GM12878 (cell line): ENCODE results near the gene MDM4. TPM values are rescaled to one million over a fixed set of nuclear protein-coding genes. Genes with fewer than 3 reads are reported as not detected.

ENCODE experiments used
- ATAC-seq: fragments of 200-7000 bp; cut with Tn5 transposase; 3 replicates; pipeline ENCODE4 v1.9.1; 2020; ENCODE audit warnings: mild to moderate bottlenecking, moderate library complexity
- BruUV-seq: library from RNA; stranded (reverse); fragments of 400-500 nt; replicated peaks from 2 replicates; lab custom pipeline; 2021; lab: Mats Ljungman, UMichigan
- CTCF ChIA-PET: fragments of 300-600 bp; sonication (Branson Sonifier 250); formaldehyde crosslinking; extraction: SDS; loops from one replicate; lab custom pipeline; 2021; ENCODE audit warnings: inconsistent platforms; lab: Yijun Ruan, JAX
- POLR2A ChIA-PET: fragments of 350-600 bp; formaldehyde crosslinking; extraction: SDS; loops from one replicate; lab custom pipeline; 2021; ENCODE audit warnings: inconsistent platforms; lab: Charles Lee
- RAD21 ChIA-PET: fragments of 300-600 bp; sonication (Branson Sonifier 250); formaldehyde crosslinking; loops from one replicate; lab custom pipeline; 2023; ENCODE audit warnings: antibody characterized with exemption; ENCODE audit not compliant: unreplicated experiment; lab: Charles Lee
- SMC1A ChIA-PET: fragments of 300-600 bp; sonication (Branson Sonifier 250); formaldehyde crosslinking; loops from one replicate; lab custom pipeline; 2023; ENCODE audit not compliant: unreplicated experiment, uncharacterized antibody; lab: Charles Lee
- DNase-seq: peaks from one replicate; pipeline ENCODE4 v3.0.0-alpha.2; 2011; ENCODE audit warnings: low read depth, low spot score
- FAIRE-seq: peaks from 3 replicates; lab custom pipeline; 2011; peaks lifted over from hg19 to GRCh38; lab: Jason Lieb, UNC
- H2AFZ ChIP-seq: 2 replicates; pipeline ENCODE4 v1.6.0; 2011; ENCODE audit warnings: low read depth, low read length, control low read depth; ENCODE audit not compliant: control insufficient read depth
- H3K27ac ChIP-seq: 2 replicates; pipeline ENCODE4 v1.5.1; 2011; ENCODE audit warnings: control low read depth; ENCODE audit not compliant: control insufficient read depth, insufficient read depth
- H3K27me3 ChIP-seq, 2 experiments: replicated peaks in 1 of 2; 2 replicates each; pipeline versions ENCODE4 v1.6.0 to v1.6.1; 2011; ENCODE audit warnings: low read length in 1 of 2; ENCODE audit not compliant: control insufficient read depth in 2 of 2, insufficient read depth in 2 of 2
- H3K36me3 ChIP-seq, 2 experiments: 2 replicates each; pipeline ENCODE4 v1.5.1; 2011; ENCODE audit warnings: low read length in 1 of 2; ENCODE audit not compliant: control insufficient read depth in 2 of 2, insufficient read depth in 2 of 2
- H3K4me1 ChIP-seq: 2 replicates; pipeline ENCODE4 v1.6.1; 2011; ENCODE audit warnings: mild to moderate bottlenecking, low read length, moderate library complexity, mixed read lengths; ENCODE audit not compliant: control insufficient read depth, insufficient read depth
- H3K4me2 ChIP-seq: 2 replicates; pipeline ENCODE4 v1.6.0; 2011; ENCODE audit warnings: control low read depth; ENCODE audit not compliant: control insufficient read depth, insufficient read depth
- H3K4me3 ChIP-seq: fragments of 200-600 bp; sonication (generic); 2 replicates; pipeline ENCODE4 v1.5.1; 2016
- H3K79me2 ChIP-seq: 2 replicates; pipeline ENCODE4 v1.6.0; 2011; ENCODE audit warnings: low read length; ENCODE audit not compliant: control insufficient read depth, insufficient read depth
- H3K9ac ChIP-seq: 2 replicates; pipeline ENCODE4 v1.8.0; 2011; ENCODE audit warnings: low read length, control low read depth, mixed read lengths; ENCODE audit not compliant: control insufficient read depth, insufficient read depth
- H3K9me3 ChIP-seq: replicated peaks from 3 replicates; pipeline ENCODE4 v1.5.1; 2011; ENCODE audit warnings: mild to moderate bottlenecking, low read length; ENCODE audit not compliant: control insufficient read depth, insufficient read depth
- H4K20me1 ChIP-seq: 2 replicates; pipeline ENCODE4 v1.6.0; 2011; ENCODE audit not compliant: control insufficient read depth, insufficient read depth
- ATF7 ChIP-seq: fragments of 450-650 bp; IDR thresholded peaks from 2 replicates; pipeline ENCODE4 v1.6.1; 2016; ENCODE audit warnings: low read depth, mild to moderate bottlenecking
- CHD1 ChIP-seq: IDR thresholded peaks from 2 replicates; pipeline ENCODE4 v1.6.1; 2012; ENCODE audit warnings: low read depth, low read length, improper control_type of control experiment
- KAT2A ChIP-seq: conservative IDR thresholded peaks from 2 replicates; pipeline ENCODE4 v1.6.1; 2011; ENCODE audit warnings: low read depth, low read length; ENCODE audit not compliant: control insufficient read depth
- LARP7 ChIP-seq: fragments of 450-650 bp; IDR thresholded peaks from 2 replicates; pipeline ENCODE4 v1.6.1; 2017; ENCODE audit warnings: mild to moderate bottlenecking
- MTA3 ChIP-seq: IDR thresholded peaks from 2 replicates; pipeline ENCODE4 v1.6.1; 2012; ENCODE audit warnings: low read length, inconsistent platforms, borderline replicate concordance
- NBN ChIP-seq: fragments of 450-650 bp; IDR thresholded peaks from 2 replicates; pipeline ENCODE4 v1.6.1; 2016
- NFYB ChIP-seq: IDR thresholded peaks from 2 replicates; pipeline ENCODE4 v1.6.1; 2011; ENCODE audit warnings: low read depth, mild to moderate bottlenecking, low read length, improper control_type of control experiment, moderate library complexity; ENCODE audit not compliant: insufficient read depth
- NKRF ChIP-seq: fragments of 450-650 bp; conservative IDR thresholded peaks from 2 replicates; pipeline ENCODE4 v1.6.1; 2017; ENCODE audit warnings: mild to moderate bottlenecking, moderate library complexity
- NR2F1 ChIP-seq: fragments of 450-650 bp; conservative IDR thresholded peaks from 2 replicates; pipeline ENCODE4 v1.6.1; 2017; ENCODE audit warnings: mild to moderate bottlenecking
- PAX5 ChIP-seq: IDR thresholded peaks from 2 replicates; pipeline ENCODE4 v1.6.1; 2011; ENCODE audit warnings: low read depth, low read length, borderline replicate concordance
- RB1 ChIP-seq: fragments of 450-650 bp; formaldehyde crosslinking; IDR thresholded peaks from 2 replicates; pipeline ENCODE4 v1.6.1; 2017; ENCODE audit warnings: mild to moderate bottlenecking, borderline replicate concordance
- RBBP5 ChIP-seq: fragments of 200-600 bp; sonication (generic); conservative IDR thresholded peaks from 2 replicates; pipeline ENCODE4 v1.6.1; 2016
- YBX1 ChIP-seq: fragments of 450-650 bp; IDR thresholded peaks from 2 replicates; pipeline ENCODE4 v1.6.1; 2016; ENCODE audit warnings: antibody characterized with exemption
- ZNF24 ChIP-seq: fragments of 450-650 bp; IDR thresholded peaks from 2 replicates; pipeline ENCODE4 v1.6.1; 2017; ENCODE audit warnings: antibody characterized with exemption, mild to moderate bottlenecking
- ZNF274 ChIP-seq: IDR thresholded peaks from one replicate; pipeline ENCODE4 v1.8.0; 2011; ENCODE audit not compliant: insufficient read length, insufficient read depth
- WGBS: methylation state at CpG from one replicate; pipeline ENCODE4 v1.1.6; 2016; ENCODE audit warnings: low lambda C conversion rate; ENCODE audit not compliant: insufficient replicate concordance, insufficient coverage; ENCODE audit errors: missing lambda C conversion rate; 5-methylcytosine and 5-hydroxymethylcytosine counted together
- in situ Hi-C: fragments of 300-500 bp; cut with MboI; formaldehyde crosslinking; loops from 9 replicates; pipeline ENCODE4 v1.14.3; 2018; ENCODE audit warnings: mixed read lengths
- intact Hi-C: fragments of 100-400 bp; cut with micrococcal nuclease; formaldehyde crosslinking; loops from one replicate; pipeline ENCODE4 v1.14.2; 2022; ENCODE audit not compliant: unreplicated experiment
- polyA plus RNA-seq, 11 experiments: library from polyadenylated mRNA; depleted of rRNA in 4 of 11; unstranded in 6 of 11; stranded (reverse) in 5 of 11; fragments of >200 nt; fragmentation: Nextera tagmentation in 4 of 11; fragmentation: Illumina TruSeq in 1 of 11; extraction: Ambion mirVana in 4 of 11; extraction: Trizol in 1 of 11; gene quantifications; 1 replicate in 1 of 11; 2 replicates in 10 of 11; pipeline versions ENCODE4 v1.2.1 to v1.2.3, GENCODE V29; 2011 to 2016; ENCODE audit warnings: inconsistent platforms in 2 of 11, missing spikeins in 2 of 11, low read depth in 1 of 11
- total RNA-seq, 4 experiments: library from RNA; depleted of rRNA in 3 of 4; stranded (reverse); fragments of >200 nt in 3 of 4; fragmentation: Illumina TruSeq in 1 of 4; extraction: Trizol in 1 of 4; gene quantifications; 2 replicates each; pipeline versions ENCODE4 v1.2.1 to v1.2.3, GENCODE V29; 2013 to 2021
- TF ChIP-seq, protein P1 (sequence below): fragments of 450-650 bp; IDR thresholded peaks from 2 replicates; pipeline ENCODE4 v1.6.1; 2017; ENCODE audit warnings: low read depth, mild to moderate bottlenecking, moderate library complexity
- TF ChIP-seq, protein P2 (sequence below): fragments of 450-650 bp; IDR thresholded peaks from 2 replicates; pipeline ENCODE4 v1.6.1; 2016; ENCODE audit warnings: mild to moderate bottlenecking

MDM4 gene
- total and polyA plus RNA-seq, 10 of the 15 experiments (the other 5 are each of a cell fraction or from before 2014, with no cell fraction given), result 2.5 to 74.4 (median 22.7) TPM

GRCh38 chr1:204505674-204506200 lies 10.5 kb upstream of the MDM4 start:
- peak overlapping the region; percentile 69 for H3K4me3 ChIP-seq
- ChIA-PET CTCF (interaction anchor here (0.7 to 39.0 kb wide), 16 partner anchors 9 to 301 kb away, joined by 3 to 2021 read pairs (median 10); partner anchors contain the start of genes MDM4 and PIK3C2B), RAD21 (interaction anchor here (0.8 to 5.0 kb wide), 24 partner anchors 9 to 302 kb away, joined by 3 to 69 read pairs (median 12); partner anchors contain the start of genes MDM4 and PIK3C2B), SMC1A (interaction anchor here (0.7 to 19.3 kb wide), 23 partner anchors 10 to 301 kb away, joined by 3 to 939 read pairs (median 5); partner anchors contain the start of genes MDM4 and PIK3C2B), POLR2A (interaction anchor here (0.6 to 6.2 kb wide), 11 partner anchors 11 to 641 kb away, joined by 3 to 55 read pairs (median 6); partner anchors contain the start of genes MDM4 and PIK3C2B)
- no peaks in the 10 kb centered on the region for H3K27me3 ChIP-seq
- ATAC-seq (no peak), DNase-seq (no peak), FAIRE-seq (no peak)
- no TSS peak for BruUV-seq
- no peaks in the 10 kb centered on the region for H3K36me3 ChIP-seq
- 0% methylated on average over 4 of the region's 4 CpGs for WGBS
- in situ Hi-C loops, result loop anchor here (10.0 to 25.0 kb wide), 2 partner anchors 341 to 1218 kb away; partner anchors contain the start of gene REN
- peak overlapping the region; percentile 59 for H3K9ac ChIP-seq
- peaks cover 4% of the 10 kb centered on the region for H3K4me1 ChIP-seq
- peak overlapping the region; percentile 74 for H2AFZ ChIP-seq
- H3K27ac ChIP-seq, result peak overlapping the region; percentile 12; the same call in 1 of the 2 replicates
- peak overlapping the region; percentile 50 for H3K4me2 ChIP-seq
- H3K9me3 ChIP-seq, result no peaks in the 10 kb centered on the region
- no peak for TF ChIP-seq NBN
- TF ChIP-seq, protein P1, sequence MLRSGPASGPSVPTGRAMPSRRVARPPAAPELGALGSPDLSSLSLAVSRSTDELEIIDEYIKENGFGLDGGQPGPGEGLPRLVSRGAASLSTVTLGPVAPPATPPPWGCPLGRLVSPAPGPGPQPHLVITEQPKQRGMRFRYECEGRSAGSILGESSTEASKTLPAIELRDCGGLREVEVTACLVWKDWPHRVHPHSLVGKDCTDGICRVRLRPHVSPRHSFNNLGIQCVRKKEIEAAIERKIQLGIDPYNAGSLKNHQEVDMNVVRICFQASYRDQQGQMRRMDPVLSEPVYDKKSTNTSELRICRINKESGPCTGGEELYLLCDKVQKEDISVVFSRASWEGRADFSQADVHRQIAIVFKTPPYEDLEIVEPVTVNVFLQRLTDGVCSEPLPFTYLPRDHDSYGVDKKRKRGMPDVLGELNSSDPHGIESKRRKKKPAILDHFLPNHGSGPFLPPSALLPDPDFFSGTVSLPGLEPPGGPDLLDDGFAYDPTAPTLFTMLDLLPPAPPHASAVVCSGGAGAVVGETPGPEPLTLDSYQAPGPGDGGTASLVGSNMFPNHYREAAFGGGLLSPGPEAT, result no peak
- TF ChIP-seq RB1, result no peak
- TF ChIP-seq CHD1, result no peak
- TF ChIP-seq YBX1, result no peak
- no peak for TF ChIP-seq ZNF24
- TF ChIP-seq ATF7, result no peak
- TF ChIP-seq, protein P2, sequence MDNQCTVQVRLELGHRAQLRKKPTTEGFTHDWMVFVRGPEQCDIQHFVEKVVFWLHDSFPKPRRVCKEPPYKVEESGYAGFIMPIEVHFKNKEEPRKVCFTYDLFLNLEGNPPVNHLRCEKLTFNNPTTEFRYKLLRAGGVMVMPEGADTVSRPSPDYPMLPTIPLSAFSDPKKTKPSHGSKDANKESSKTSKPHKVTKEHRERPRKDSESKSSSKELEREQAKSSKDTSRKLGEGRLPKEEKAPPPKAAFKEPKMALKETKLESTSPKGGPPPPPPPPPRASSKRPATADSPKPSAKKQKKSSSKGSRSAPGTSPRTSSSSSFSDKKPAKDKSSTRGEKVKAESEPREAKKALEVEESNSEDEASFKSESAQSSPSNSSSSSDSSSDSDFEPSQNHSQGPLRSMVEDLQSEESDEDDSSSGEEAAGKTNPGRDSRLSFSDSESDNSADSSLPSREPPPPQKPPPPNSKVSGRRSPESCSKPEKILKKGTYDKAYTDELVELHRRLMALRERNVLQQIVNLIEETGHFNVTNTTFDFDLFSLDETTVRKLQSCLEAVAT, result no peak
- no peak for TF ChIP-seq MTA3
- TF ChIP-seq ZNF274, result no peak
- no peak for TF ChIP-seq KAT2A
- no peak for TF ChIP-seq RBBP5
- TF ChIP-seq PAX5, result no peak
- no peak for TF ChIP-seq NR2F1
- TF ChIP-seq NFYB, result no peak
- no peak for TF ChIP-seq NKRF
- TF ChIP-seq LARP7, result no peak
- H3K79me2 ChIP-seq, result no peaks in the 10 kb centered on the region
- intact Hi-C loops, result loop anchor here (1.0 to 10.0 kb wide), 4 partner anchors 11 to 341 kb away; partner anchors contain the start of genes MDM4 and REN
- H4K20me1 ChIP-seq, result no peaks in the 10 kb centered on the region
